Brain pericyte (primary cell): ENCODE measurements around the gene WT1.
"Not testable (repeated sequence)": the region's sequence is repeated elsewhere in the genome, so short reads cannot be mapped to it uniquely, and the experiment has no call there.

Experiments used
- DNase-seq: peaks from one replicate; pipeline ENCODE4 v3.0.0-alpha.2; 2012; ENCODE audit warnings: low read depth, low spot score

Gene WT1

DNA sequence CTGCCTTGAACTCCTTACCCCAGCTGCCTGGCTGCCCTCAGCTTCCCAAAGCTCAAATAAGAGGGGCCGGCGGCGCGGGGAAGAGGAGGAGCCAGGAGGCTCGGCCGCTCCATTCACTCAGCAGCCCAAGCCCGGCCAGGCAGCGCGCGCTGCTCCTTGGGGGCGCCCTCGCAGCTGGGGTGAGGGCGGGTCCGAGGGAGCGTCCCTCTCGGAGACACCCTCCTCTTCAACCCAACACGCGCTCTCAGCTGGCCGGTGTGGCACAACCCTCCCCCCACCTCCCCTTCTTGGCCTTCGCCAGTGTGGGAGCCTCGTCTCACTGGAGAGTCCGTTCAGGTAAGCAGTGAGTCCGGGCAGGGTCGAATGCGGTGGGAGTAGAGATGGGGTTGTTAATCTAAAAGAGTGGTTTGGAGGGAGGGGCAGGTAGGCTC lies at the start of gene WT1:
WT1 (minus strand) TSS at position 29 of the 431 bp plus-strand sequence.
- DNase-seq: no peak

DNA sequence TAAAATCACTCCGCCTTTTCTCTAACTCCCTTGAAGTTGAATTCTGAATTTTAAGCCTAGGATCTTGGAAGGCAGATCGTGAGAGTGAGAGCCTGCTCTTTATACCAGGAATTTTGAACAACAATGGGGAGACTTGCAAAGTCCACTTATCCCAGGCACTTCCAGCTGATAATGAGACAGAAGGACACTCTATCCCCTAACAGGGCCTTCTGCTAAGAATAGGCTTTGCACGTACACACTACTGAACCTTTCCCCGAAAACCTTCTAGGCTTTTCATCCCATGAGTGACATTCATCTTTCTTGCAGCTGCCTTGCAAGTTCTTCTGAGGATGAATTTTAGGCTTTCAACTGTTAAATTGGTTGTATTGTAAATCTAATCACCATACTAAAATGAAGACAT lies 44.0 kb upstream of the WT1 start:
- no peak for DNase-seq

DNA sequence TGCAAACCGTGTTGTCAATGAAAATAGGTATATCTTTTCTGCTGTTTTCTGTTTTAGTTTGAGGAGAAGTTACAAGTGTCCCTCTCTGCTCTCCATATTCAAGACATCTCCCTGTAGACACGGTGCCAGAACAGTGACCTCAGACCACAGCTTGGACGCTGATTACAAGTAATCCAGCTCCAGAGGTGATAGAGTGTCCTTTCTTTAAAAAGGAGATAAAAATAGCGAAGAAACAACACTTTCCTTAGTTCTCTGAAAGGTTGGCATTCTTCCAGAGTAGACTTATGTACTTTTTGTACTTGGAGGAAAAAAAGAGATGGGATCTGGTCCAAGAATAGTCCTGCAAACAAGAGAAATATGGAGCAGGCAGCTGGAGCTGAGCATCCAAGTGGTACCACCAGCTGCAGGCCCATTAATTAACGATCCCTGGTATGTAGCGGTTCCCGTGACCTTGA lies 43.0 kb upstream of the WT1 start:
- no peak for DNase-seq

DNA sequence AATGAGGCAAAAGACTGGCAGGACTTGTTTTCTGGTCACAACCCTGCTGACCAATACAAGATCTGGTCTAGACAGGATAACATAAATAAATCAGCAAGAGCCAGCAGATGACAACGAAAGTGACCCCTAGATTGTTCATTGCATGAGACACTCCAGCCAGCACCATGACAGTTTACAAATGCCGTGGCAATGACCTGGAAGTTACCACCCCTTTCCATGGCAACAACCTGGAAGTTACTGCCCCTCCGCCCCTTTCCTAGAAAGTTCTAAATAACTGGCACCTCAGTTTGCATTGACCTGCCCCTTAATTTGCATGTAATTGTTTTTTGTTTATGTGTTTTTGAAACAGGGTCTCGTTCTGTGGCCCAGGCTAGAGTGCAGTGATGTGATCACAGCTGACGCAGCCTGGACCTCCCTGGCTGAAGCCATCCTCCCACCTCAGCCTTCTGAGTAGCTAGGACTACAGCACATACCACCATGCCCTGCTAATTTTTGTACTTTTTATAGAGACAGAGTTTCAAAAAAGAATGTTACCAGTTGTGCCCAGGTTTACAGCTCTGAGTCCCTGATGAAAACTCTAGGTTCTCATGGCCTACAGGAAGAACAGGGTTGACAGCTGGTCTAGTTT lies 38.1 kb upstream of the WT1 start:
- no peak for DNase-seq

DNA sequence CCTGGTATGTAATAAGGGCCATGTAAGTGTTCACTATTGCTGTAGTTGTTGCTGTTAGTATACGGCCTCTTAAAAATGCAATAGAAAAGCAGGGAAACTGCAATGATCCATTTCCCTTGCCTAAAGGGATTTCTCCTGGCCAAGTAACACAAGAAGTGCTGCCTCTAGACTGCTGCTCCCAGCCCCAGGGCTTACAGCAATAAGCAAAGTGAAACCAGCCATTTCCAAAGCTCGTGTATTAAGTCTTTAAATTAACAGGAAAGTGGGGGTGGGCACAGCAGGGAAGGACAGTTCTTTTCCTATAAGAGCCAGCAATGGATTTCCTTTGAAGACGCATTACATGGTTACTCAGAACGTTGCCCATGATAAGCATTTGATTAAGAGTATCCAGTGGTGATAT lies 36.9 kb upstream of the WT1 start:
- no peak for DNase-seq

DNA sequence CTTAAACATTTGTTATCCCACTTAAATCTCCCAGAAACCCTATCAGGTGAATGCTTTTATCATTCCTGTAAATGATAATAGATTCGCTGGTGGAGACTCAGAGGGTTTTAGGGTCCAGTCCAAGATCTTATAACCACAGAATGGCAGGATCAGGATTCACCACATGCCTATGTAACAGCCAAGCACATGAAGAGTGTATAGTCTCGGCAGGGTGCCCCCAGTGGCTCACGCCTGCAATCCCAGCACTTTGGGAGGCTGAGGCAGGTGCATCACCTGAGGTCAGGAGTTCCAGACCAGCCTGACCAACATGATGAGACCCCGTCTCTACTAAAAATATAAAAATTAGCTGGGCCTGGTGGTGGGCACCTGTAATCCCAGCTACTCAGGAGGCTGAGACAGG lies 36.2 kb upstream of the WT1 start:
- not testable (repeated sequence) for DNase-seq

DNA sequence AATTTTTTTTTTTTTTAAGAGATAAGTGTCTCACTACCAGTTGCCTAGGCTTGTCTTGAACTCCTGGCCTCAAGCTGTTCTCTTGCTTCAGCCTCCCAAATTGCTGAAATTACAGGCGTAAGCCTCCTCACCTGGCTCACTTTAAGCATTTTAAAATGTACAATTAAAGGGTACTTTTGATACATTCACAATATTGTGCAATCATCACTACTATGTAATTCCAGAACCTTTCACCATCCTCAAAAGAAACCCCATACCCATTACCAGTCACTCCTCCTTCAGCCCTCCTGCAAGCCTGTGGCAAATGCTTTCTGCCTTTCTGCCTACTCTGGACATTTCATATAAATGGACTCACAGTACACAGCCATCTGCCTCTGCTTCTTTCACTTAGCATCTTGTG lies 34.5 kb upstream of the WT1 start:
- no peak for DNase-seq

DNA sequence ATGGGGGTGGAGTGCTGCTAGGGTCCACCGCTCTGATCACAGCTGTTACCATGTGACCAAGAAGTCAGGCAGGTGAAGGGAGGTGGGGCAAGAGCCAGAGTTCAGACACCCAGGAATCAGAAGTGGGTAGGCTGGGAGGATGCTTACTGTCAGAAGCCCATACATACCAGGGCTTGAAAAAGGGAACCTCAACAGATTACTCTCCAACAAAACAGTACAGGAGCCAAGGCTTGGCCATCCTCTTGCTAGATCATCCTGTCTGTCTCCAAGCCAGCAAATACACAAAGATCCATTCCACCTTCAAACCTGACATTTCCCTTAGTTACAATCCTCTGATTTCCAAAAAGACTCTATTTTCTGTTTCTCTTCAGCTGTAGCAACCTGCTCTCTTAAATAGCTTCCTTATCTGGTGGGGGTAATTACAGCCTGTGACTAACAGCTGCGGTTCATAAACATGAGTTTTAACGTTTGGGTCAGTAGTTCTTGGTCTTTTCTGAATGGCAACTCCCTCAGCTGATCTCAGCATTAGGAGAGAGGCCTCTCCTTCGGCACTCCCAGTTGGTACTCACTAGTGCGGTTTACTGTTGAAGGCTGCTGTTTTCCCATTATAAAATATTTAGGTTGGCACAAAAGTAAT lies 31.1 kb upstream of the WT1 start:
- no peak for DNase-seq

DNA sequence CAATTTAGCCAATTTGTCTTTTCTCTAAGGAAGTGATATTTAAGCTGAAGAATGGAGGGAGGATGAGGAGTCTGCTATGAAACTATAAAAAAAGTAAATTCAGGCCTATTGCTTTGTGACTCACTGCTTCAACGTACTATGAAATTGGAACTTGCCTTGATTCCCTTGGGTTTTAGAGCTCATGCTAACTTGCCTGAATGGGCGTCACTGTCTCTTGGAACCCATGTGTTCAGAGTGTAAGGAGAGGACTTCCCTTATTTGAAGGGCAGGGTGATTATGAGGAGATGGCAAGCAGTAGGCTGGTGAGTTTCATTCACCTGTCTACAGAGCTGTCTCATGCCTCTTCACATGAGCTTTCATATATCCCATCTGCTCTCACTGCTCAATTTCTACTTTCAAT lies 28.7 kb upstream of the WT1 start:
- no peak for DNase-seq

DNA sequence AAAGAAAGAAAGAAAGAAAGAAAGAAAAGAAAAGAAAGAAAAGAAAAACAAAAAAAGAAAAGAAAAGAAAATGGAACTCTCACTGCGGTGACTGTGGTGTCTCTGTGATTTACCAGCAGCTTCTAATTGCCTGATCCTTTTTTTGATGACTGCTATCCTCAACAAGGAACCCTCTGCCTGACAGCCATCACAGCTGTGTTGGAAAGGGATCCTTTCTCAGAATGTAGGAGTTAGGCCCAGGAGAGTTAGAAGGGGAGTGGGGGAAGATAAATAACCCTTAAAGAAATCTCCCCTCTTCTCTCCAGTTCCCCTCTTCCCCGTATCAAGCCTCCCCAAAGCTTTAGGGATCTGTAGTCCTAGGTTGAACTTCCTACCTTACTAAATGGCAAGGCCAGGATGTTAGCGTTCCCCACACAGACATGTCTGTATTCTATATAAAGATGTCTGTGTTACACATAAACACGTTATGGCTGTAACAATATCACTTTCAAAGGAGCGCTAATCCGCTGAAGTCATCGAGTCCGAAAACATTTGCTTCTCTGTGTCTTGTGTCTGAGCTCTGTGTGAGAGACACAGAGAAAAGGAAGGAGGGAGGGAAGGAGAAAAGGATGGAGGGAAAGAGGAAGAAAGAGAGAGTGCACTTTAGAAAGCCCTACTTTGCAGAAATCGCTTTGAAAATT lies 26.8 kb upstream of the WT1 start:
- no peak for DNase-seq

DNA sequence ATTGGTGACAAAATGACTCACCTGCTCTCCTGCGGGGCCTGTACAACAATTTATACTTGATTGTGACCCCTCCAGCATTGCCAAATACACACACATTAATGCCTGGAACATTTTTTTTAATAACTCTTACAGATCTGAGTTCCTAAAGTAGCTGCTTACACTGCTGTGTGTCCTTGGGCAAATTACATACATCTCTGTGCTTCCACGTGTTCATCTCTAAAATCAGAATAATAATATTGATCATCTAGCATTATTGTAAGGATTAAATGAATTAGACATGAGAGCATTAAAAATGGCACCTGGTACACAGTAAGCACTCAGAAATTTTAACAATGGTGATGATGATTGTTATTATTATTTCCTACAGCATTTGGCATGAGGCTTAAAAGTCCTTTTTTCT lies 21.5 kb upstream of the WT1 start:
- no peak for DNase-seq

DNA sequence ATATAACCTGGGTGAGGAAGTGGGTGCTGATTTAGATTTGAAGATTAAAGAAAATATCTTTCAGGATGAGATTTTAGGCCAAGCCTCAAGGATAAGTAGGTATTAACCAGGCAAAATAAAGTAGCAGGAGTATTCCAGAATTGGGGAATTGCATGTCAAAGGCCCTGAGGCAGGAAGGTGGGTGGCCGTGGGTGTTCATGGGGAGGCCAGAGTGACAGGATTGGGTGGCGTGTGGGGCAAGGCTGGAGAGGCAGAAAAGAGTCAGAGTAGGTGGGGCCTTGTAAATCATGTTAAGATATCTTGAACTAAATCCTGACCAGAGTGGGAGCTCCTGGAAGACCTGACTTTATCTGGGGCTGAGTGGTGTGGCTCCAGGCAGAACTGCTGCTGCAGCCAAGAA lies 19.7 kb upstream of the WT1 start:
- no peak for DNase-seq

DNA sequence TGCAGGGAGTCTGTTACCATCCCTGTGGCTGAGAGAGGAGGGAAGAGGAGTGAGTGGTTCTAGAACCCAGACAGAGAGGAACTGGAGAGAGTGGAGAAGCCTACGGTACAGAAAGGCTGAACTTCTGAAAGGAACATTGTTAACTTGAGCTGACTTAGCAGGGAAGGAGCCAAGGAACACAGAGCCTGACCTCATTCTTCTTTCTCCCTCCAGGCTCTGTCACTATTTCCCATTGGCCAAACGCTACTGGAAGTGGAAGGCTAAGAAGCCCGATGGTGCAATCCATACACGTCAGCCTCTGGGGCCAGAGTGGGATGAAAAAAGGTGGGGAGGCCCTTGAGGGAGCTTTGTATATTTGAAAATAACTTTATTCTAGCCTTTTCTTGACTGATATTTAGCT lies 16.5 kb upstream of the WT1 start:
- DNase-seq: no peak

DNA sequence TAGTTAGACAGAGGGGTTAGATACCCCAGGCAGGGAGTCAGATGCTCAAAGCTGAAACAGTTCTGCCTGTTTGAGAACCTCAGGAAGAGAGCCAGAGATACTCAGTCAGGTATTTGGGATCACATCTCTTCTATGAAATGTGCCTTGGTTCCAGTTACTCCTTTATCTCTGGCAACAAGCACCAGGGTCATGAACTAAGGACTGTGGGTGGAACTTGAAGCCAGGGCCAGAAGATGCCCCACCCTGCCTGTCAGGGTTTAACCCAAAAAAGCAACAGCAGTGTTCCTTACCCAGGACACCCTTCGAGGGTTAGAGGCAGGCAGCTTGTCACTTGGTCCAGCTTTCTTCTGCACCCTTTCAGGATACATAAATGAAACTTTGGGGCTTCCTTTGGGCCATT lies 15.0 kb upstream of the WT1 start:
- DNase-seq: no peak

DNA sequence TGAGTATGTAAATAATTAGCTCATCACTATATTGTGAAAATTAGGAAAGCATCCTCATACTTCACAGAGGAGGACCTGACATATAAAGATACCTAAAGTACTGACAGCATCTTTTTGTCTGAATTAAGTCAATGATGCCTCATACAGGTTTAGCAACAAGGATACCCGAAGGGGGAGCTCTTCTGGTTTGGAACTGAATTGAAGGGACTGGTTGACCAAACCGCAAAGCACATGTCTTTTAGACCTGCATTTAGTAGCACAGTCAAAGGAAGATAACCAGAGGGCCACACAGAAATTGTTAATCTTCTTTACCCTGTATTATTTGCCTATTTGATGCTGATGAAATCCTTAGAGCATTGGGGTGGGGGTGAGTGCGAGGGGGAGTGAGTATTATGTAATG lies 12.9 kb upstream of the WT1 start:
- DNase-seq: no peak

DNA sequence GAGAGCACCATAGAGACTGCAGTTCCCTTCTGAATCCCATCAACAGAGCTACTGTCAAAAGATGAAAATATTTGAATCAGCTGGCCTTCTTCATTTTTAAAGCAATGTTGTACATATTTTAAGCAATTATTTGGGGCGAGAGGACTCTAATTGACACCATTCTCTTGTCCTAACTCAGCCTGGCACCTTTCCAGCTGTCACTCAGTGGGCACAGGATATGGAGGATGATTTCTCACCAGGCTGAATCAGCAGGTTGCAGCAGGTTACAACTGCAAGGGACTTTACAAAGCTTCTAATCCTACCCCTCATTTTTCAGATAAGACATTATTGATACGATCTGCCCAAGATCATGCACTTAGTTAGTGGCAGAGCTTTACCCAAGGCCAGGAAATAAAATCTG lies 11.9 kb upstream of the WT1 start:
- DNase-seq: no peak

DNA sequence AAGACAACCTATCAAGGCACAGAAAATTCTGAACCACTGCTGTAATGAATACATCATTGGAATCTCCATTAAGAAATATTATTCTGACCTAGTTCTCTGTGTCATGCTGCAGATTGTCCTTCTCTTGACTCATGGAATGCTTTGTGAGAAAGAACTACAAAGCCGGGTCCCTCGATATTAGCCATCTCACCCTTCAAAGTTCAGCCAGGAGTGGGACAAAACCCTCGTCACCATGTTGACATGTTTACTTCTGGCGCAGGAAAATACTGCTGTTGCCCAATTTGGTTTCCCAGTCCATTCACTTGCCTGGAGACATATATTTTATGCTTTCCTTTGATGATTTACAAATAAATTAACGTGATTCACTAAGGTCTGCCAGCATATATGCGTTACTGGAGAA lies 10.9 kb upstream of the WT1 start:
- DNase-seq: no peak

DNA sequence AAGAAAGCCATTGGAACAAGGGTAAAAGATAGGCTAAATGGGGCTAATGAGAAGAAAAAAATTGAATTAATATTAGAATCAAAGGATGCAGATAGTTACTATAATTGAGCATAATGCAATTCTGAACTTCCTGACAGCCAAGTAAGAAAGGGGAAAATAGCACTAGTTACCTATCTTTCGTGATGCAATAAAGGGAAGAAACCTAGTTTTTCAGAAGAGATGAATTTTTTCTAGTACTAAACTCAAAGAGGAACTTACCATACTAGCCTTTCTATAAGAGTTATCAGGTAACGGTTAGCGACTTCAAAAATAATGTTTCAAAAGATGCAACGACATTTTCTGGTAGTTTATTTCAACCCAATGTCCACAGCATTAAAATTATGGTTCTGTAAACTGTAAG lies 8.8 kb upstream of the WT1 start:
- no peak for DNase-seq

DNA sequence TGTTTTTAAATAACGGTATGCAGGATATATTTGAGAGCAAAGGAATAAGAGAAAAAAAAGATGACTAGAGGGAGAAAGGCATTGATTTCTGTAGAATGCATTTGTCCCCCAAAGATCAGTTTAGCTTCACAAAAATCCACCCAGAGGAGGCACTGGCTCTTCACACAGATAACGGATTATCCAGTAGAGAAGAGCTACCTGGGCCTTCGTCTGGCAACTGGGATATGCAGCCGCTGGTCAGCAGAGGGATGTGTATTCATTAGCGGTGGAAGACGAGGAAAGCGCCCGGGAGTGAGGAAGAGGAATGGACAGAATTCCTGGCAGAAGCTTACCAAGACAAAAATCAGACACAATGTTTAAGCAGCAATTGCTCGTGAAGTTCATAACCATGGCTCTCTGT lies 5.6 kb upstream of the WT1 start:
- no peak for DNase-seq

DNA sequence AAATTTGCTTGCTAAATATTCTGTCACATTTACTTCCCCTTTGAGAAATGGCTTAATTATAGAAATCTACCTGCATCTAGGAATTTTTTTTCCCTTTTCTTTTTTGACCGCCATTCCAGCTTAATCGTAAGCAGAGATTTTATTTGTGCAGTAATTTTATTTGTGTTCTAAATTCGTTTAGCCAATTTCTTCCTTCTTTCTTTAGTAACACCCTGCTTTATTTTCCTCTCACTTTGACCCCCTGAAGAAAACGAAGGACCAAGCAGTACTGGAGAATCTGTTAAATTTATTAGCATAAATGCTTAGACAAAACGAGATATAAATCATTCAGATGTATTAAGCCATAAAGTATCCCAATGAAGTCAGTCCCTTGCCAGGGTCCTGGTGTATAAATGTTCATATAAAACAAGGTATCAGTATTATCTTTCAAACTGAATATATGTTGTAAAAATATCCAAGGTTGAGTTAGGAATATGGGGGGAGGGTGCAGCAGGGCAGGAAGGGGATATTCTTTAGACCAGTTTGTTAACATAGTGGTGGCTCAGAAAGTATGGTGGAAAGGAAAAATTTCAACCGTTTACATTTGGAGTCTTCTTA lies 5.1 kb upstream of the WT1 start:
- DNase-seq: no peak

DNA sequence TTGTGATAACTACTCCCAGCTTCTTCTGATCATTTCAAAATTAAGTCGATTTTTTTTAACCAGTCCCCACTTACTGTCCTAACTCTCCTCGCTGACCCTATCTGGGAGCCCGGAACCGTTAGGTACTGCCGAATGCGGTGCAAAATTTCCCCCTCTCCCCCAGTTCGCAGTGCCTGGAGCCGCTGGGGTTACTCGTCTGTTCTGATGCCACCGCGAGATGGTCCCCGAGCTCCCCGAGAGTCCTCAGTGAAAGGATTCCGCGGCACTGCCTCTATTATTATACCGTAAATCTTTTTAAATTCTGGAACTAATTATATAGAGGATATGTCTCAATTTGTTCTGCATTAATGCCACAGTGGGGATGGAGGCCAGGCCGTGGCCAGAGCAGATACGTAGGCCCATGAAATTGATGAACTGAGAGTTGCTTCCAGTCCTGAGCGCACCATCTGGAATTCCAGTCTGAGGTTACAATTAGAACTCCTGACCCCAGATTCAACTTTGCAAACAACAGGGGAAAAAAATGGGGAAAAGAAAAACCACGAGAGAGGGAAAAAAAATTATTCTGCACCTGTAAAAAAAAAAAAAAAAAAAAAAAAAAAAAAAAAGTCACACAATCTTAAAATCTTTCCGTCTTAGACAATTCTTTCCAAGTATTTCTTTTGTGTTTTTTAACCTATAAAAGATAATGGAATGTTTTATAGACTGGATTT lies 4.3 kb upstream of the WT1 start:
- DNase-seq: no peak

DNA sequence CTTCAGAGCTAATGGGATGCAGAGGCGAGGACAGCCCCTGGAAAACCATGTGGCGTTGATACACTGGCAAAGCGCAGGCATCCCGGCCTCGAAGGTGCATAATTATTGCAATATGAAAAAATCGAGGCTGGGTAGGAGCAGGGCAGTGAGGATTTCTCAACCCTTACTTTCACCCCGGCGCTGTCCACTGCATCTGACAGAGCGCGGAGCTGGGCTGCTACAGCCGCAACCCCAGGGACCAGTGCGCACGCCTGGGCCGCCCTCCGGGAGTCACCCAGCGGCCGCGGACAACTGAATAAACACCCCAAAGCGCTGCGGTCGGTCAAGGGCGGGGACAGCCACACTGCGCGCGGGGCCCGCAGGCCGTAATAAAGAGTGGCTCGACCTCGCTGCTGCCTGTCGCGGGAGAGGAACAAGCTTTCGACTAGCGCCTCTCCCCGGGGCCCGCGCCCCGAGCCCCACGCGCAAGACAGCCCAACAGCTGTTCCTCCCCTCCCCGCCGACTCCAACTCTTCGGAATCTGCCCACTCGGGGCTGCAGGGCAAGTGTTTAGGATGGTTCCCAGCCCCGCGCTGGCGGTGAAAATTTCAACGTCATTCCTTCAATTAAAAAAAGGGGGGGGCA lies 3.6 kb upstream of the WT1 start:
- no peak for DNase-seq
